ENCODE data around the gene FFAR2.

DNA sequence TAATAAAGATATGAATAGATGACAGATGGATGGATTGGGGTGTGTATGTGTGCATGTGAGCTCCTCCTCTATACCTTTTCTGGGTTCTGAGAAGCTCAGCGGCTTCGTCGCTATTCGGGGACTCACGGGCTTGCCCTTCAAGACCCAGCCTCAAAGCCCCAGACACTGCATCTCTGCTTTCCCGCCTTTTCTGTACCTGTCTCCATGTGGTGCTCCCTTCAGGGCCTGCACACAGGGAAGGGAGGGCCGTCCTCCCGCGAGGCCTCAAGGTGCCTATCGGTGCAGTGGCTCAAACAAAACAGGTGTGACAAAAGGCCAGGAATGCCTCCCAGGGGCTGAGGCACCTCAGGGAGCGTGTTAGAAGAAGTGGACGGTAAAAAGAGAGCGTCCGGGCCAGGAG, 26.0 kb downstream of the FFAR2 start:
- TF ChIP-seq EZH2 (IDR thresholded peaks at IDR 0.05; ENCODE audit: low read length, missing control alignments) = no peak
- TF ChIP-seq, protein P1, sequence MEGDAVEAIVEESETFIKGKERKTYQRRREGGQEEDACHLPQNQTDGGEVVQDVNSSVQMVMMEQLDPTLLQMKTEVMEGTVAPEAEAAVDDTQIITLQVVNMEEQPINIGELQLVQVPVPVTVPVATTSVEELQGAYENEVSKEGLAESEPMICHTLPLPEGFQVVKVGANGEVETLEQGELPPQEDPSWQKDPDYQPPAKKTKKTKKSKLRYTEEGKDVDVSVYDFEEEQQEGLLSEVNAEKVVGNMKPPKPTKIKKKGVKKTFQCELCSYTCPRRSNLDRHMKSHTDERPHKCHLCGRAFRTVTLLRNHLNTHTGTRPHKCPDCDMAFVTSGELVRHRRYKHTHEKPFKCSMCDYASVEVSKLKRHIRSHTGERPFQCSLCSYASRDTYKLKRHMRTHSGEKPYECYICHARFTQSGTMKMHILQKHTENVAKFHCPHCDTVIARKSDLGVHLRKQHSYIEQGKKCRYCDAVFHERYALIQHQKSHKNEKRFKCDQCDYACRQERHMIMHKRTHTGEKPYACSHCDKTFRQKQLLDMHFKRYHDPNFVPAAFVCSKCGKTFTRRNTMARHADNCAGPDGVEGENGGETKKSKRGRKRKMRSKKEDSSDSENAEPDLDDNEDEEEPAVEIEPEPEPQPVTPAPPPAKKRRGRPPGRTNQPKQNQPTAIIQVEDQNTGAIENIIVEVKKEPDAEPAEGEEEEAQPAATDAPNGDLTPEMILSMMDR (conservative IDR thresholded peaks at IDR 0.05 in 1 of 2, IDR thresholded peaks at IDR 0.05 in 1 of 2; ENCODE audit: low read depth in 1 of 2, low read length in 2 of 2) = no peak
